Ovary (tissue), 9 donors: ENCODE results near the gene MAD1L1. TPM values are rescaled to one million over a fixed set of nuclear protein-coding genes. Genes with fewer than 3 reads are reported as not detected.

Experiments
- DNase-seq, 5 donors: peaks; one replicate each; pipeline ENCODE4 v3.0.0-alpha.2; 2019 to 2020
- H3K27ac ChIP-seq, 2 donors: fragments of 200-600 bp; one replicate each; pipeline versions ENCODE4 v1.5.1 to v1.8.0; 2019 to 2022
- H3K27me3 ChIP-seq: fragments of 200-600 bp; one replicate; pipeline ENCODE4 v1.8.0; 2022
- H3K36me3 ChIP-seq: fragments of 200-600 bp; sonication (generic); one replicate; pipeline ENCODE4 v1.5.1; 2019
- H3K4me1 ChIP-seq: one replicate; pipeline ENCODE4 v1.8.1; 2013; ENCODE audit warnings: mild to moderate bottlenecking, moderate library complexity; ENCODE audit not compliant: insufficient read depth
- H3K4me3 ChIP-seq: fragments of 200-600 bp; sonication (generic); one replicate; pipeline ENCODE4 v1.5.1; 2017
- H3K9me3 ChIP-seq, 2 donors: fragments of 200-600 bp in 1 of 2; sonication (generic) in 1 of 2; one replicate each; pipeline versions ENCODE4 v1.5.1 to v1.8.1; 2013 to 2019; ENCODE audit warnings: mild to moderate bottlenecking in 1 of 2, moderate library complexity in 1 of 2
- CTCF ChIP-seq, 3 donors: fragments of 450-650 bp in 2 of 3; fragments of 200-600 bp in 1 of 3; IDR thresholded peaks; one replicate each; pipeline versions ENCODE4 v1.5.1 to v1.8.0; 2016 to 2022; ENCODE audit warnings: antibody characterized with exemption in 3 of 3, mild to moderate bottlenecking in 1 of 3
- EP300 ChIP-seq: sonication (generic); formaldehyde crosslinking; IDR thresholded peaks from one replicate; pipeline ENCODE4 v1.6.1; 2017; ENCODE audit warnings: antibody characterized with exemption
- POLR2A ChIP-seq: fragments of 450-650 bp; IDR thresholded peaks from one replicate; pipeline ENCODE4 v1.6.1; 2017; ENCODE audit warnings: antibody characterized with exemption, mild to moderate bottlenecking, moderate library complexity
- WGBS, 3 donors: extraction: QIAGEN DNeasy Blood & Tissue Kit in 1 of 3; methylation state at CpG; one replicate each; pipeline versions ENCODE4 v1.1.5 to v1.1.7; 2013 to 2017; 5-methylcytosine and 5-hydroxymethylcytosine counted together
- intact Hi-C, 4 donors: fragments of 100-400 bp; cut with DNase I; formaldehyde crosslinking; loops; one replicate each; pipeline versions ENCODE4 v1.11.0 to v1.15.1; 2022 to 2023
- polyA plus RNA-seq, 2 donors: library from polyadenylated mRNA; stranded (reverse); fragments of 200-250 nt in 1 of 2; fragments of 350-450 nt in 1 of 2; fragmentation: Illumina TruSeq in 1 of 2; extraction: RNeasy Lipid Tissue Mini Kit (QIAGEN cat#74804) in 1 of 2; gene quantifications; one replicate each; pipeline ENCODE4 v1.2.3, GENCODE V29; 2013 to 2014
- total RNA-seq, 7 donors: library from RNA; depleted of rRNA in 2 of 7; stranded (reverse); fragments of >200 nt in 2 of 7; fragmentation: NEBNext Ultra II Directional in 3 of 7; extraction: Animal tissue kit (Norgen Biotek cat#: 25700) in 3 of 7; gene quantifications; one replicate each; pipeline versions ENCODE4 v1.1.0 to v1.2.4, GENCODE V29; 2016 to 2023
- donor health status: DM: no; HTN: no; CAD: no; lungs with moderate emphysema.
- donor health status: DM: no; HTN: no; CAD: no.
- donor health status: Bipolar disorder and iron deficiency.
- donor health status: DM: yes; HTN: yes; CAD: no.
- donor health status: DM: no; HTN: no; CAD: no.
- donor health status: DM: yes; HTN: yes; CAD: no.

The MAD1L1 gene
- total and polyA plus RNA-seq, 9 donors = 5.9 to 36.6 (median 22.8) TPM

DNA sequence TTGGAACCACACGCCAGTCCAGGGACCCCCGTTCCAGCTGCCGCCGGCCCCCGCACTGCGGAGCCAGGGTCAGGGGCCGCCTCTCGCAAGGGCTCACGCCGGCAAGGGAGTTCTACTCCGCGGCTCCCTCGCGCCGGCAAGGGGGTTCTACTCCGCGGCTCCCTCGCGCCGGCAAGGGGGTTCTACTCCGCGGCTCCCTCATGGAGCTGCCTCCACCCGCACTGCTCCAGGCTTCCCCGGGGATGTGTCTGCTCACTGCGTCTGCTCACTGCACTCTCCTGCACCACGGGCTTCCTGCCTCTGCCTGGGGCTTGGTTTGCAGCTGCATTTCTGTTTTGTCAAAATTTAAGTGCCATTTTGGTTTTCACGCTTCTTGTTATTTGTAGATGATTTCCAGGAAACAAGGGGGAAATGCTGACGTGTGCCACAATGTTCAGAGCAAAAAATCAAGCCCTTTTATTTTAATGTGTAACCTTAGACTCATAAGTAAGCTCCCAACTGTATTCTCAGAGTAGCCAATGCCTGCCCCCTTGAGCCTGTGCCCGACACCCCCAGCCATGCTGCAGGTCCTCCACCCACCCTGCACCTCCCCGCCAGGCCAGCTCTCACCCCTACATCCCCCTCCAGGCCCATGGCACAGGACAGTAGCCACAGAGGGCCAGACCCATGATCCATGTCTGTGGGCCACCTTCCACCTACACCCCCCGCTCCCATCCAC is 246.2 kb downstream of the MAD1L1 start:
- WGBS, 3 donors = 95 to 97% (median 96%) methylated on average over 31 of the region's 31 CpGs
- DNase-seq = no peak
- Histone ChIP-seq H3K27me3 (no peaks in the 10 kb centered on the region), H3K9me3 (no peaks in the 10 kb centered on the region), H3K27ac (no peak overlapping the region), H3K4me1 (peaks cover 4% of the 10 kb centered on the region), H3K36me3 (no peaks in the 10 kb centered on the region), H3K4me3 (no peak overlapping the region)
- intact Hi-C loops = no loop called here
- TF ChIP-seq POLR2A = no peak
- no peak for TF ChIP-seq EP300
- TF ChIP-seq CTCF (IDR thresholded peaks at IDR 0.05) = no peak

DNA sequence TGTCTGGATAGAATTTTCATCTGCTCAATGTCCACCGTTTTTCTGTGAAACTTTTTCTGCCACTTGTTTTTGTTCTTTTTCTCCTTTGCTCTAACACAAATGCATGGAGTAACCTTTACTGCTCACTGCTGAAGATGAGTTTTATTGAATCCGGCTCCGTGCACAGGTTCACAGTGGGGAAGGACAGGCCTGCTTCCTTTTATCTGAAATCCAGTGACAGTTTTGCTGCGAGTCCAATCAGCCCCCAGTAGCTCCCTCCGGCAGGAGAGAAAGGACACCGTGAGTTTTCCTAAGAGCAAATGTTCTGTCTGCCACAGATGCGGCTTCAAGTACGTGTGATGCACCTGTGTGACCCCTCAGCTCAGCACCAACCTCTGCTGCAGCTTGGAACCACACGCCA is 246.8 kb downstream of the MAD1L1 start:
- no peaks in the 10 kb centered on the region for H3K27me3 ChIP-seq
- H3K4me1 ChIP-seq = peaks cover 4% of the 10 kb centered on the region
- intact Hi-C loops = no loop called here
- no peak overlapping the region for H3K4me3 ChIP-seq
- TF ChIP-seq EP300 = no peak
- TF ChIP-seq CTCF (IDR thresholded peaks at IDR 0.05) = no peak
- TF ChIP-seq POLR2A = no peak
- WGBS, 3 donors = 93 to 96% (median 94%) methylated on average over 8 to 9 of the region's 9 CpGs
- H3K36me3 ChIP-seq = no peaks in the 10 kb centered on the region
- no peaks in the 10 kb centered on the region for H3K9me3 ChIP-seq
- no peak overlapping the region for H3K27ac ChIP-seq
- no peak for DNase-seq

GRCh38 chr7:1985042-1985441 is 247.7 kb downstream of the MAD1L1 start:
- no peaks in the 10 kb centered on the region for H3K9me3 ChIP-seq
- DNase-seq = peak in 1 of 5 donors; percentile 4
- peaks cover 1% of the 10 kb centered on the region for H3K4me1 ChIP-seq
- H3K36me3 ChIP-seq = no peaks in the 10 kb centered on the region
- H3K27me3 ChIP-seq = no peaks in the 10 kb centered on the region
- no peak overlapping the region for H3K4me3 ChIP-seq
- TF ChIP-seq EP300 (no peak), CTCF (IDR thresholded peaks at IDR 0.05) (no peak), POLR2A (no peak)
- H3K27ac ChIP-seq = no peak overlapping the region
- WGBS, 3 donors = 83 to 90% (median 87%) methylated on average over 13 of the region's 13 CpGs
- intact Hi-C loops = no loop called here

GRCh38 chr7:1981878-1982230 is 250.9 kb downstream of the MAD1L1 start:
- Histone ChIP-seq H3K27me3 (no peaks in the 10 kb centered on the region), H3K4me1 (no peaks in the 10 kb centered on the region), H3K27ac (no peak overlapping the region), H3K36me3 (no peaks in the 10 kb centered on the region), H3K9me3 (no peaks in the 10 kb centered on the region), H3K4me3 (no peak overlapping the region)
- DNase-seq = no peak
- intact Hi-C loops = no loop called here
- no peak for TF ChIP-seq CTCF (IDR thresholded peaks at IDR 0.05)
- no peak for TF ChIP-seq EP300
- no peak for TF ChIP-seq POLR2A
- 83 to 91% (median 90%) methylated on average over 6 of the region's 6 CpGs for WGBS, 3 donors
